Measurements from ENCODE around the gene PDGFC. TPM values are rescaled to one million over a fixed set of nuclear protein-coding genes. Genes with fewer than 3 reads are reported as not detected.

The PDGFC gene
- total RNA-seq, 1 donor from 2014 or later: 35.0 TPM

DNA sequence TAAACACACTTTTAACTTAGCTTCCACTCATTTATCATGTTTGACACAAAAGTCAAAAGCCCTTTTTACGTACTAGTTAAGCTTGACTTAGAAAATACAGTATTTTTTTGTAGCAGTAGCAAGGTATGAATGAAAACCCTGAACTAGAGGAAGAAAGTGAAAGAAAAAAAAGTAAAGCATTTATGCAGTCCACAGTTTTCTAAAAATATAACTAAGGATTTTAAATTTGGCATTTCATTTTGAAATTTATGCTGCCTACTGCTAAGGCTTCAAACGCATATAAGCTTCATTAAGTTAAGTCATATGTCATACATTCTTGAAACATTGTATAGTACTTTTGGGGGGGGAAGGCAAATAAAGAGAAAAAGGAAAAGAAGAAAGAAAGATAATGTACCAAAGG is 201.5 kb downstream of the PDGFC start:
- H3K27ac ChIP-seq (ENCODE audit: low read depth, low read length): peak overlapping the region; percentile 83
- no peak overlapping the region for H3K4me3 ChIP-seq (ENCODE audit: low read length in 3 of 3)
- H3K36me3 ChIP-seq (ENCODE audit: control insufficient read depth in 3 of 3, insufficient read depth in 3 of 3, low read length in 3 of 3): no peaks in the 10 kb centered on the region
- peak overlapping the region in 1 of 3 donors; percentile 16 for H3K9ac ChIP-seq (ENCODE audit: low read depth in 1 of 3, low read length in 3 of 3)
- peaks cover 8 to 26% (median 20%) of the 10 kb centered on the region in 3 donors for H3K4me1 ChIP-seq (ENCODE audit: control insufficient read depth in 3 of 3, insufficient read depth in 3 of 3, low read length in 3 of 3)
- no peaks in the 10 kb centered on the region for H3K27me3 ChIP-seq (ENCODE audit: control insufficient read depth in 3 of 3, insufficient read depth in 3 of 3, low read length in 3 of 3)
- no peaks in the 10 kb centered on the region for H3K9me3 ChIP-seq (ENCODE audit: control insufficient read depth in 3 of 3, low read length in 3 of 3)

- Histone ChIP-seq H3K36me3 (ENCODE audit: control insufficient read depth in 3 of 3, insufficient read depth in 3 of 3, low read length in 3 of 3) (no peaks in the 10 kb centered on the region), H3K4me1 (ENCODE audit: control insufficient read depth in 3 of 3, insufficient read depth in 3 of 3, low read length in 3 of 3) (peaks cover 4 to 17% (median 15%) of the 10 kb centered on the region in 3 donors), H3K27me3 (ENCODE audit: control insufficient read depth in 3 of 3, insufficient read depth in 3 of 3, low read length in 3 of 3) (no peaks in the 10 kb centered on the region), H3K27ac (ENCODE audit: low read depth, low read length) (no peak overlapping the region), H3K4me3 (ENCODE audit: low read length in 3 of 3) (peak overlapping the region in 2 of 3 donors; percentile 3 to 19), H3K9me3 (ENCODE audit: control insufficient read depth in 3 of 3, low read length in 3 of 3) (no peaks in the 10 kb centered on the region), H3K9ac (ENCODE audit: low read depth in 1 of 3, low read length in 3 of 3) (no peak overlapping the region)
Observed at GRCh38 chr4:156767911-156768415, 203.6 kb downstream of the PDGFC start.

DNA sequence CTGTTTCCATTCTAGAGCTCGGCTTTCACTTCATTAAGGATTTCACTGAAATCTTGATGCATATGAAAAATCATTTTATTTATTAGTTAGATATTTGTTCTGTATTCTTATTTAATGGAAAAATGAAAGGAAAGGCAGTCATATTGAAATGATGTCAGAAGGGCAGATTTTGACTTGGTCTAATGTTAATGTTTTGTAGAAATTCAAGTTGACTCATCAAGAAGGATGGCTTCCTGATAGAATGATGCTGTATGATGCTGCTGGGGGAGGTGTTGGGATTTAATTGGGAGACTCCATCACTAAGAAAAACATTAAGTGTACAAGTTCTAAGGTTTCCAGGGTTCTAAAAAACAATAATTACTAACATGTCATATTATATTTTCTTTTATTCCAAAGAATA is 204.8 kb downstream of the PDGFC start:
- Histone ChIP-seq H3K4me1 (ENCODE audit: control insufficient read depth in 3 of 3, insufficient read depth in 3 of 3, low read length in 3 of 3) (peaks cover 4 to 12% (median 8%) of the 10 kb centered on the region in 3 donors), H3K27me3 (ENCODE audit: control insufficient read depth in 3 of 3, insufficient read depth in 3 of 3, low read length in 3 of 3) (no peaks in the 10 kb centered on the region), H3K9me3 (ENCODE audit: control insufficient read depth in 3 of 3, low read length in 3 of 3) (no peaks in the 10 kb centered on the region), H3K36me3 (ENCODE audit: control insufficient read depth in 3 of 3, insufficient read depth in 3 of 3, low read length in 3 of 3) (no peaks in the 10 kb centered on the region), H3K27ac (ENCODE audit: low read depth, low read length) (no peak overlapping the region), H3K9ac (ENCODE audit: low read depth in 1 of 3, low read length in 3 of 3) (no peak overlapping the region), H3K4me3 (ENCODE audit: low read length in 3 of 3) (no peak overlapping the region)

DNA sequence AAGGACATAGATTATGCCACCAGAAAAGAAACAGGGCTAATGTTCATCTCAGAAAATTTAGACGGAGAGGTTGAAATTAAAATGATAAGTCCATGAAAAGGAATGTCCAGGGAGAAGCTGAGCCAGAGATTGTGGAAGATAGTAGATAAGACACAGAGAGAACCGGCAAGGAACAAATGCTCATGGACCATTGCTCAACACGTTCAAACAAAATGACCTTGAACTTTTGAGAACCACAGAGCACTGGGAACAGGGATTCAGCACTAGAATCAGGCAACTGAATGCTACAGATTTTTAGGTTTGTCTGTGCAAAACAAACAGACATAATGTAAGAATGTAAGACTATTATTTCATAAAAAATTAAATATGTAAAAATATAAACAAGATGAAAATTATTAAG is 206.3 kb downstream of the PDGFC start:
- no peak overlapping the region for H3K4me3 ChIP-seq (ENCODE audit: low read length in 3 of 3)
- no peak overlapping the region for H3K27ac ChIP-seq (ENCODE audit: low read depth, low read length)
- no peaks in the 10 kb centered on the region for H3K27me3 ChIP-seq (ENCODE audit: control insufficient read depth in 3 of 3, insufficient read depth in 3 of 3, low read length in 3 of 3)
- H3K9ac ChIP-seq (ENCODE audit: low read depth in 1 of 3, low read length in 3 of 3): no peak overlapping the region
- peaks cover 4 to 5% (median 5%) of the 10 kb centered on the region in 3 donors for H3K4me1 ChIP-seq (ENCODE audit: control insufficient read depth in 3 of 3, insufficient read depth in 3 of 3, low read length in 3 of 3)
- no peaks in the 10 kb centered on the region for H3K9me3 ChIP-seq (ENCODE audit: control insufficient read depth in 3 of 3, low read length in 3 of 3)
- peaks cover 0 to 1% (median 0%) of the 10 kb centered on the region in 3 donors for H3K36me3 ChIP-seq (ENCODE audit: control insufficient read depth in 3 of 3, insufficient read depth in 3 of 3, low read length in 3 of 3)

GRCh38 chr4:156764846-156765245 is 206.8 kb downstream of the PDGFC start:
- H3K9me3 ChIP-seq (ENCODE audit: control insufficient read depth in 3 of 3, low read length in 3 of 3): no peaks in the 10 kb centered on the region
- H3K4me1 ChIP-seq (ENCODE audit: control insufficient read depth in 3 of 3, insufficient read depth in 3 of 3, low read length in 3 of 3): peaks cover 4 to 5% (median 5%) of the 10 kb centered on the region in 3 donors
- no peak overlapping the region for H3K4me3 ChIP-seq (ENCODE audit: low read length in 3 of 3)
- H3K27me3 ChIP-seq (ENCODE audit: control insufficient read depth in 3 of 3, insufficient read depth in 3 of 3, low read length in 3 of 3): no peaks in the 10 kb centered on the region
- H3K27ac ChIP-seq (ENCODE audit: low read depth, low read length): no peak overlapping the region
- no peak overlapping the region for H3K9ac ChIP-seq (ENCODE audit: low read depth in 1 of 3, low read length in 3 of 3)
- H3K36me3 ChIP-seq (ENCODE audit: control insufficient read depth in 3 of 3, insufficient read depth in 3 of 3, low read length in 3 of 3): peaks cover 0 to 3% (median 0%) of the 10 kb centered on the region in 3 donors

- Histone ChIP-seq H3K27me3 (ENCODE audit: control insufficient read depth in 3 of 3, insufficient read depth in 3 of 3, low read length in 3 of 3) (no peaks in the 10 kb centered on the region), H3K27ac (ENCODE audit: low read depth, low read length) (no peak overlapping the region), H3K9me3 (ENCODE audit: control insufficient read depth in 3 of 3, low read length in 3 of 3) (no peaks in the 10 kb centered on the region), H3K9ac (ENCODE audit: low read depth in 1 of 3, low read length in 3 of 3) (no peak overlapping the region), H3K4me3 (ENCODE audit: low read length in 3 of 3) (no peak overlapping the region), H3K36me3 (ENCODE audit: control insufficient read depth in 3 of 3, insufficient read depth in 3 of 3, low read length in 3 of 3) (peaks cover 0 to 3% (median 0%) of the 10 kb centered on the region in 3 donors), H3K4me1 (ENCODE audit: control insufficient read depth in 3 of 3, insufficient read depth in 3 of 3, low read length in 3 of 3) (peaks cover 4 to 5% (median 5%) of the 10 kb centered on the region in 3 donors)
Observed at GRCh38 chr4:156764145-156764544, 207.5 kb downstream of the PDGFC start.

- H3K4me3 ChIP-seq (ENCODE audit: low read length in 3 of 3): no peak overlapping the region
- H3K9ac ChIP-seq (ENCODE audit: low read depth in 1 of 3, low read length in 3 of 3): no peak overlapping the region
- peaks cover 0 to 3% (median 0%) of the 10 kb centered on the region in 3 donors for H3K36me3 ChIP-seq (ENCODE audit: control insufficient read depth in 3 of 3, insufficient read depth in 3 of 3, low read length in 3 of 3)
- no peaks in the 10 kb centered on the region for H3K27me3 ChIP-seq (ENCODE audit: control insufficient read depth in 3 of 3, insufficient read depth in 3 of 3, low read length in 3 of 3)
- peaks cover 4 to 5% (median 5%) of the 10 kb centered on the region in 3 donors for H3K4me1 ChIP-seq (ENCODE audit: control insufficient read depth in 3 of 3, insufficient read depth in 3 of 3, low read length in 3 of 3)
- H3K9me3 ChIP-seq (ENCODE audit: control insufficient read depth in 3 of 3, low read length in 3 of 3): no peaks in the 10 kb centered on the region
- H3K27ac ChIP-seq (ENCODE audit: low read depth, low read length): no peak overlapping the region
Observed at GRCh38 chr4:156763511-156763910, 208.1 kb downstream of the PDGFC start.

GRCh38 chr4:156762851-156763250 is 208.7 kb downstream of the PDGFC start:
- no peaks in the 10 kb centered on the region for H3K27me3 ChIP-seq (ENCODE audit: control insufficient read depth in 3 of 3, insufficient read depth in 3 of 3, low read length in 3 of 3)
- H3K4me1 ChIP-seq (ENCODE audit: control insufficient read depth in 3 of 3, insufficient read depth in 3 of 3, low read length in 3 of 3): peaks cover 2 to 5% (median 4%) of the 10 kb centered on the region in 3 donors
- H3K36me3 ChIP-seq (ENCODE audit: control insufficient read depth in 3 of 3, insufficient read depth in 3 of 3, low read length in 3 of 3): peaks cover 0 to 3% (median 0%) of the 10 kb centered on the region in 3 donors
- H3K9ac ChIP-seq (ENCODE audit: low read depth in 1 of 3, low read length in 3 of 3): no peak overlapping the region
- H3K4me3 ChIP-seq (ENCODE audit: low read length in 3 of 3): no peak overlapping the region
- H3K27ac ChIP-seq (ENCODE audit: low read depth, low read length): no peak overlapping the region
- no peaks in the 10 kb centered on the region for H3K9me3 ChIP-seq (ENCODE audit: control insufficient read depth in 3 of 3, low read length in 3 of 3)

GRCh38 chr4:156756118-156756517 is 215.5 kb downstream of the PDGFC start:
- H3K9ac ChIP-seq (ENCODE audit: low read depth in 1 of 3, low read length in 3 of 3): no peak overlapping the region
- H3K27ac ChIP-seq (ENCODE audit: low read depth, low read length): no peak overlapping the region
- no peaks in the 10 kb centered on the region for H3K4me1 ChIP-seq (ENCODE audit: control insufficient read depth in 3 of 3, insufficient read depth in 3 of 3, low read length in 3 of 3)
- H3K4me3 ChIP-seq (ENCODE audit: low read length in 3 of 3): no peak overlapping the region
- no peaks in the 10 kb centered on the region for H3K9me3 ChIP-seq (ENCODE audit: control insufficient read depth in 3 of 3, low read length in 3 of 3)
- no peaks in the 10 kb centered on the region for H3K27me3 ChIP-seq (ENCODE audit: control insufficient read depth in 3 of 3, insufficient read depth in 3 of 3, low read length in 3 of 3)
- H3K36me3 ChIP-seq (ENCODE audit: control insufficient read depth in 3 of 3, insufficient read depth in 3 of 3, low read length in 3 of 3): peaks cover 0 to 3% (median 0%) of the 10 kb centered on the region in 3 donors

DNA sequence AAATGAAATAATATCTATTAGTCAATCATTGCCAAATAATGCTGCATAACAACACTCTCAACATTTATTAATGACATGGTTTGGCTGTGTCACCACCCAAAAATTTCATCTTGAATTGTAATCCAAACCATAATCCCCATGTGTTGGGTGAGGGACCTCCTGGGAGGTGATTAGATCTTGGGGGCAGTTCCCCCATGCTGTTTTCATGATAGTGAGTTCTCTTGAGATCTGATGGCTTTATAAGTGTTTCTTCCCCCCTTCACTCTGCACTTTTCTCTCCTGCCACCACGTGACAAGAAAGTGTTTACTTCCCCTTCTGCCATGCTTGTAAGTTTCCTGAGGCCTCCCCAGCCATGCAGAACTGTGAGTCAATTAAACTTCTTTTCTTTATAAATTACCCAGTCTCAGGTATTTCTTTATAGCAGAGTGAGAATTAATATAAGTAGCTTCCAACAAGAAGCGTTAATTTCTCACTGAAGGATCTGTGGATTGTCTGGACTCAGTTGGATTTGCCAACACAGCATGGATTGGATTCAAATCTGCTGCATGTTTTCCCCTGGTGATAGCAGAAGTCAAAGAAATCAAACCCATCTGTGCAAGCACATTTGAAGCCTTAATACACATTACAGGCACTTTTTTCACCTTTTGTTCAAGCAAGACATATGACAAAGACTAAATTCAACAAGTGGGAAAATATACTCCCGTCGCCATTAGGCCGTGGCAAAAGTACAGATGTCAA is 216.6 kb downstream of the PDGFC start:
- no peak overlapping the region for H3K27ac ChIP-seq (ENCODE audit: low read depth, low read length)
- H3K4me3 ChIP-seq (ENCODE audit: low read length in 3 of 3): no peak overlapping the region
- H3K9ac ChIP-seq (ENCODE audit: low read depth in 1 of 3, low read length in 3 of 3): no peak overlapping the region
- no peaks in the 10 kb centered on the region for H3K36me3 ChIP-seq (ENCODE audit: control insufficient read depth in 3 of 3, insufficient read depth in 3 of 3, low read length in 3 of 3)
- H3K27me3 ChIP-seq (ENCODE audit: control insufficient read depth in 3 of 3, insufficient read depth in 3 of 3, low read length in 3 of 3): no peaks in the 10 kb centered on the region
- H3K4me1 ChIP-seq (ENCODE audit: control insufficient read depth in 3 of 3, insufficient read depth in 3 of 3, low read length in 3 of 3): no peaks in the 10 kb centered on the region
- H3K9me3 ChIP-seq (ENCODE audit: control insufficient read depth in 3 of 3, low read length in 3 of 3): no peaks in the 10 kb centered on the region
